ENCODE data around the gene MAPKAP1.

MAPKAP1 gene

GRCh38 chr9:125428060-125428901, 278.7 kb downstream of the MAPKAP1 start:
- no peak for FAIRE-seq

GRCh38 chr9:125427556-125427955, 279.5 kb downstream of the MAPKAP1 start:
- FAIRE-seq, result no peak

GRCh38 chr9:125426926-125427325, 280.1 kb downstream of the MAPKAP1 start:
- no peak for FAIRE-seq

- FAIRE-seq, result no peak
These were observed 281.0 kb downstream of the MAPKAP1 start for GRCh38 chr9:125425901-125426515.

- no peak for FAIRE-seq
These were observed 281.7 kb downstream of the MAPKAP1 start for GRCh38 chr9:125425170-125425897.

GRCh38 chr9:125423964-125424363, 283.0 kb downstream of the MAPKAP1 start:
- FAIRE-seq, result no peak

- no peak for FAIRE-seq
These were observed 284.2 kb downstream of the MAPKAP1 start for GRCh38 chr9:125422853-125423252.

GRCh38 chr9:125421591-125422181, 285.3 kb downstream of the MAPKAP1 start:
- no peak for FAIRE-seq

GRCh38 chr9:125421166-125421565, 285.8 kb downstream of the MAPKAP1 start:
- no peak for FAIRE-seq

GRCh38 chr9:125418404-125418803, 288.6 kb downstream of the MAPKAP1 start:
- FAIRE-seq, result no peak

- no peak for FAIRE-seq
These were observed 290.5 kb downstream of the MAPKAP1 start for GRCh38 chr9:125416517-125416916.

- no peak for FAIRE-seq
These were observed 291.2 kb downstream of the MAPKAP1 start for GRCh38 chr9:125415583-125416460.

- no peak for FAIRE-seq
These were observed 293.4 kb downstream of the MAPKAP1 start for GRCh38 chr9:125413579-125413978.

GRCh38 chr9:125412166-125412565, 294.8 kb downstream of the MAPKAP1 start:
- FAIRE-seq, result no peak

GRCh38 chr9:125411171-125411756, 295.7 kb downstream of the MAPKAP1 start:
- FAIRE-seq, result no peak

GRCh38 chr9:125410522-125410894, 296.5 kb downstream of the MAPKAP1 start:
- FAIRE-seq, result no peak

GRCh38 chr9:125409637-125410521, 297.1 kb downstream of the MAPKAP1 start:
- FAIRE-seq, result no peak

- no peak for FAIRE-seq
These were observed 297.8 kb downstream of the MAPKAP1 start for GRCh38 chr9:125409217-125409636.

GRCh38 chr9:125407974-125408900, 298.8 kb downstream of the MAPKAP1 start:
- no peak for FAIRE-seq
